Lower leg skin (tissue), 3 donors: ENCODE data around the gene KLHL35.

Experiments
- POLR2A ChIP-seq, 2 donors: fragments of 450-650 bp; IDR thresholded peaks; one replicate each; pipeline ENCODE4 v1.6.1; 2016 to 2017; ENCODE audit warnings: antibody characterized with exemption in 2 of 2, mild to moderate bottlenecking in 1 of 2, moderate library complexity in 1 of 2
- TF ChIP-seq, protein P1 (sequence below), 3 donors: fragments of 450-650 bp; IDR thresholded peaks; one replicate each; pipeline ENCODE4 v1.5.1; 2016; ENCODE audit warnings: antibody characterized with exemption in 3 of 3, mild to moderate bottlenecking in 3 of 3, moderate library complexity in 2 of 3

DNA sequence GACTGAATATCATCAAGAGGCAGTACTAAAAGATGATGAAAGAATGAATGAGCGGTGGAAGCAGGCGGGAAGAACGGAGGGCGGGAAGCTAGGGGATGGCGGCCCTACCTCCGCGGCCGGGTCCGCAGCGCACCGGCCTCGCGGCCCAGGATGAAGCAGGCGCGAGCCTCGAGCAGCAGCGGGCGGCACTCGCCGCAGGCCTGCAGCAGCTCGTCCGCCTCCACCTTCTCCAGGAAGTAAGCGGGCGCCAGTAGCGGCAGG, 3.4 kb downstream of the KLHL35 start:
- TF ChIP-seq, protein P1, sequence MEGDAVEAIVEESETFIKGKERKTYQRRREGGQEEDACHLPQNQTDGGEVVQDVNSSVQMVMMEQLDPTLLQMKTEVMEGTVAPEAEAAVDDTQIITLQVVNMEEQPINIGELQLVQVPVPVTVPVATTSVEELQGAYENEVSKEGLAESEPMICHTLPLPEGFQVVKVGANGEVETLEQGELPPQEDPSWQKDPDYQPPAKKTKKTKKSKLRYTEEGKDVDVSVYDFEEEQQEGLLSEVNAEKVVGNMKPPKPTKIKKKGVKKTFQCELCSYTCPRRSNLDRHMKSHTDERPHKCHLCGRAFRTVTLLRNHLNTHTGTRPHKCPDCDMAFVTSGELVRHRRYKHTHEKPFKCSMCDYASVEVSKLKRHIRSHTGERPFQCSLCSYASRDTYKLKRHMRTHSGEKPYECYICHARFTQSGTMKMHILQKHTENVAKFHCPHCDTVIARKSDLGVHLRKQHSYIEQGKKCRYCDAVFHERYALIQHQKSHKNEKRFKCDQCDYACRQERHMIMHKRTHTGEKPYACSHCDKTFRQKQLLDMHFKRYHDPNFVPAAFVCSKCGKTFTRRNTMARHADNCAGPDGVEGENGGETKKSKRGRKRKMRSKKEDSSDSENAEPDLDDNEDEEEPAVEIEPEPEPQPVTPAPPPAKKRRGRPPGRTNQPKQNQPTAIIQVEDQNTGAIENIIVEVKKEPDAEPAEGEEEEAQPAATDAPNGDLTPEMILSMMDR (IDR thresholded peaks at IDR 0.05) = no peak
- no peak for TF ChIP-seq POLR2A (IDR thresholded peaks at IDR 0.05)
